Activated CD4-positive, alpha-beta T cell treated with anti-CD3 and anti-CD28 coated beads for 36 hours (primary cell): ENCODE measurements around the gene CBX4. TPM values are rescaled to one million over a fixed set of nuclear protein-coding genes. Genes with fewer than 3 reads are reported as not detected.

Experiments
- ATAC-seq: fragments of 200-7000 bp; cut with Tn5 transposase; one replicate; pipeline ENCODE4 v1.10.0; 2021; ENCODE audit warnings: mild to moderate bottlenecking, moderate library complexity
- CTCF ChIA-PET: fragments of 350-600 bp; sonication (Branson Sonifier 250); formaldehyde crosslinking; loops from one replicate; lab custom pipeline; 2021; ENCODE audit warnings: antibody characterized with exemption; lab: Charles Lee
- POLR2A ChIA-PET: fragments of 350-600 bp; sonication (Branson Sonifier 250); formaldehyde crosslinking; loops from one replicate; lab custom pipeline; 2021; ENCODE audit warnings: antibody characterized with exemption, inconsistent platforms; lab: Charles Lee
- DNase-seq: peaks from one replicate; pipeline ENCODE4 v3.0.0-alpha.2; 2020
- H3K27ac Mint-ChIP-seq: one replicate; pipeline ENCODE4 v1.8.0; 2021; ENCODE audit warnings: mixed read lengths
- H3K27me3 Mint-ChIP-seq: one replicate; pipeline ENCODE4 v1.8.0; 2021; ENCODE audit warnings: mixed read lengths
- H3K36me3 Mint-ChIP-seq: one replicate; pipeline ENCODE4 v1.8.0; 2021; ENCODE audit warnings: low read depth, mixed read lengths
- H3K4me1 Mint-ChIP-seq: one replicate; pipeline ENCODE4 v1.8.0; 2021; ENCODE audit warnings: mixed read lengths
- H3K4me3 Mint-ChIP-seq: one replicate; pipeline ENCODE4 v1.8.0; 2021; ENCODE audit warnings: mild to moderate bottlenecking, moderate library complexity, mixed read lengths
- H3K9me3 Mint-ChIP-seq: one replicate; pipeline ENCODE4 v1.8.0; 2021; ENCODE audit warnings: low read depth, mixed read lengths
- intact Hi-C, 2 experiments: fragments of 100-400 bp; cut with DNase I in 1 of 2; cut with micrococcal nuclease in 1 of 2; formaldehyde crosslinking; loops; one replicate each; pipeline versions ENCODE4 v1.14.2 to v1.15.1; 2022 to 2024; cut with DNase I, micrococcal nuclease
- total RNA-seq, 2 experiments: library from RNA; stranded (reverse); gene quantifications; one replicate each; pipeline ENCODE4 v1.2.3, GENCODE V29; 2021

The CBX4 gene
- 10 to 100 TPM; 14.9 to 18.5 TPM for total RNA-seq

GRCh38 chr17:79839356-79840268, at the start of gene CBX4:
Gene CBX4 (minus strand): TSS chr17:79839440. CDS start chr17:79839251, 189 bp downstream.
- peak within 1 kb of the TSS; percentile 92 for H3K4me3 Mint-ChIP-seq
- CTCF ChIA-PET, result interaction anchor here (0.7 to 2.5 kb wide), 10 partner anchors 11 to 152 kb away, joined by 3 to 14 read pairs (median 3); partner anchors contain the start of gene CBX8
- peaks cover 29% of the 10 kb centered on the region for H3K27me3 Mint-ChIP-seq
- no peaks in the 10 kb centered on the region for H3K9me3 Mint-ChIP-seq
- POLR2A ChIA-PET, result interaction anchor here (0.6 to 2.2 kb wide), 7 partner anchors 27 to 157 kb away, joined by 3 to 8 read pairs (median 6); partner anchors contain the start of gene CBX8
- DNase-seq (peak; percentile 96), ATAC-seq (peak; percentile 80)
- intact Hi-C loops, result loop anchor here (1.0 to 10.0 kb wide), 10 partner anchors 29 to 423 kb away; partner anchors contain the start of genes CBX8 (in 2 of the 2), CCDC40 (in 1 of the 2) and RNF213 (in 1 of the 2)
- peaks cover 49% of the 10 kb centered on the region for H3K4me1 Mint-ChIP-seq
- peak within 1 kb of the TSS; percentile 82 for H3K27ac Mint-ChIP-seq
- peaks cover 10% of the 10 kb centered on the region for H3K36me3 Mint-ChIP-seq

GRCh38 chr17:79888009-79888540, 48.8 kb upstream of the CBX4 start:
- H3K4me1 Mint-ChIP-seq, result no peaks in the 10 kb centered on the region
- H3K9me3 Mint-ChIP-seq, result no peaks in the 10 kb centered on the region
- no peaks in the 10 kb centered on the region for H3K36me3 Mint-ChIP-seq
- H3K27me3 Mint-ChIP-seq, result peaks cover 35% of the 10 kb centered on the region
- DNase-seq (no peak), ATAC-seq (no peak)
- ChIA-PET CTCF (interaction anchor here (1.0 to 1.2 kb wide), 2 partner anchors 36 to 41 kb away, joined by 3 read pairs; no protein-coding TSS in a partner anchor), POLR2A (no interaction called here)
- H3K4me3 Mint-ChIP-seq, result no peak overlapping the region
- intact Hi-C loops, result no loop called here
- H3K27ac Mint-ChIP-seq, result no peak overlapping the region

GRCh38 chr17:79887451-79887991, 48.3 kb upstream of the CBX4 start:
- intact Hi-C loops, result no loop called here
- ChIA-PET POLR2A (no interaction called here), CTCF (interaction anchor here (1.2 kb wide), 1 partner anchor 36 kb away, joined by 3 read pairs; no protein-coding TSS in a partner anchor)
- Mint-ChIP-seq H3K4me3 (no peak overlapping the region), H3K27me3 (peaks cover 36% of the 10 kb centered on the region), H3K27ac (no peak overlapping the region), H3K4me1 (no peaks in the 10 kb centered on the region), H3K36me3 (no peaks in the 10 kb centered on the region), H3K9me3 (no peaks in the 10 kb centered on the region)
- DNase-seq (no peak), ATAC-seq (no peak)

- no peak overlapping the region for H3K4me3 Mint-ChIP-seq
- ChIA-PET CTCF (interaction anchor here (0.6 kb wide), 1 partner anchor 153 kb away, joined by 3 read pairs; no protein-coding TSS in a partner anchor), POLR2A (no interaction called here)
- no peaks in the 10 kb centered on the region for H3K36me3 Mint-ChIP-seq
- H3K27me3 Mint-ChIP-seq, result peaks cover 18% of the 10 kb centered on the region
- H3K27ac Mint-ChIP-seq, result no peak overlapping the region
- DNase-seq (no peak), ATAC-seq (no peak)
- no peaks in the 10 kb centered on the region for H3K9me3 Mint-ChIP-seq
- intact Hi-C loops, result no loop called here
- no peaks in the 10 kb centered on the region for H3K4me1 Mint-ChIP-seq
Measured at GRCh38 chr17:79883202-79883601, 44.0 kb upstream of the CBX4 start.

- CTCF ChIA-PET, result interaction anchor here (0.8 kb wide), 1 partner anchor 21 kb away, joined by 3 read pairs; no protein-coding TSS in a partner anchor
- Mint-ChIP-seq H3K27me3 (peaks cover 8% of the 10 kb centered on the region), H3K27ac (no peak overlapping the region), H3K9me3 (no peaks in the 10 kb centered on the region), H3K4me3 (no peak overlapping the region), H3K4me1 (no peaks in the 10 kb centered on the region), H3K36me3 (no peaks in the 10 kb centered on the region)
- DNase-seq (no peak), ATAC-seq (no peak)
- intact Hi-C loops, result no loop called here
- POLR2A ChIA-PET, result interaction anchor here (0.7 kb wide), 1 partner anchor 135 kb away, joined by 4 read pairs; no protein-coding TSS in a partner anchor
Measured at GRCh38 chr17:79878329-79878947, 39.2 kb upstream of the CBX4 start.

- H3K4me1 Mint-ChIP-seq, result no peaks in the 10 kb centered on the region
Measured at GRCh38 chr17:79877041-79877440, 37.8 kb upstream of the CBX4 start.

GRCh38 chr17:79875511-79875910, 36.3 kb upstream of the CBX4 start:
- no peak for ATAC-seq
- Mint-ChIP-seq H3K36me3 (no peaks in the 10 kb centered on the region), H3K27me3 (peaks cover 3% of the 10 kb centered on the region), H3K9me3 (no peaks in the 10 kb centered on the region), H3K27ac (no peak overlapping the region), H3K4me3 (no peak overlapping the region), H3K4me1 (no peaks in the 10 kb centered on the region)
- DNase-seq, result no peak
- ChIA-PET POLR2A (no interaction called here), CTCF (interaction anchor here (0.8 to 1.3 kb wide), 4 partner anchors 30 to 234 kb away, joined by 3 to 4 read pairs (median 3); no protein-coding TSS in a partner anchor)
- intact Hi-C loops, result no loop called here

More at GRCh38 chr17:79877041-79877440, 37.8 kb upstream of the CBX4 start:
- no peaks in the 10 kb centered on the region for H3K36me3 Mint-ChIP-seq
- peaks cover 5% of the 10 kb centered on the region for H3K27me3 Mint-ChIP-seq
- ChIA-PET POLR2A (no interaction called here), CTCF (no interaction called here)
- no peak overlapping the region for H3K27ac Mint-ChIP-seq
- H3K4me3 Mint-ChIP-seq, result no peak overlapping the region
- ATAC-seq (no peak), DNase-seq (no peak)
- intact Hi-C loops, result no loop called here
- no peaks in the 10 kb centered on the region for H3K9me3 Mint-ChIP-seq

- H3K9me3 Mint-ChIP-seq, result no peaks in the 10 kb centered on the region
- H3K36me3 Mint-ChIP-seq, result no peaks in the 10 kb centered on the region
- H3K27me3 Mint-ChIP-seq, result peaks cover 3% of the 10 kb centered on the region
- no peaks in the 10 kb centered on the region for H3K4me1 Mint-ChIP-seq
- ATAC-seq (peak; percentile 80), DNase-seq (peak; percentile 30)
- H3K27ac Mint-ChIP-seq, result no peak overlapping the region
- intact Hi-C loops, result no loop called here
- POLR2A ChIA-PET, result no interaction called here
- H3K4me3 Mint-ChIP-seq, result no peak overlapping the region
- CTCF ChIA-PET, result interaction anchor here (0.7 to 1.4 kb wide), 2 partner anchors 222 to 227 kb away, joined by 3 read pairs; partner anchors contain the start of gene GAA
Measured at GRCh38 chr17:79874329-79874981, 35.2 kb upstream of the CBX4 start.

GRCh38 chr17:79873583-79873982, 34.3 kb upstream of the CBX4 start:
- DNase-seq (no peak), ATAC-seq (no peak)
- Mint-ChIP-seq H3K27ac (no peak overlapping the region), H3K4me1 (no peaks in the 10 kb centered on the region), H3K9me3 (no peaks in the 10 kb centered on the region), H3K4me3 (no peak overlapping the region), H3K27me3 (peaks cover 3% of the 10 kb centered on the region), H3K36me3 (no peaks in the 10 kb centered on the region)
- ChIA-PET CTCF (interaction anchor here (0.5 to 1.4 kb wide), 5 partner anchors 12 to 228 kb away, joined by 3 to 7 read pairs (median 3); partner anchors contain the start of gene GAA), POLR2A (no interaction called here)
- intact Hi-C loops, result no loop called here

GRCh38 chr17:79872762-79873161, 33.5 kb upstream of the CBX4 start:
- Mint-ChIP-seq H3K27me3 (peaks cover 3% of the 10 kb centered on the region), H3K27ac (no peak overlapping the region), H3K9me3 (no peaks in the 10 kb centered on the region), H3K4me1 (no peaks in the 10 kb centered on the region), H3K36me3 (no peaks in the 10 kb centered on the region), H3K4me3 (no peak overlapping the region)
- no peak for DNase-seq
- ATAC-seq, result no peak
- intact Hi-C loops, result no loop called here
- ChIA-PET CTCF (interaction anchor here (0.8 to 0.9 kb wide), 2 partner anchors 19 to 38 kb away, joined by 3 to 7 read pairs; no protein-coding TSS in a partner anchor), POLR2A (no interaction called here)
